ENCODE measurements around the gene HBA1. TPM values are rescaled to one million over a fixed set of nuclear protein-coding genes. Genes with fewer than 3 reads are reported as not detected.
A peak's percentile ranks its signal among the peaks of the same experiment; 100 is the strongest.
"Not testable (repeated sequence)": the region's sequence is repeated elsewhere in the genome, so short reads cannot be mapped to it uniquely, and the experiment has no call there.

The HBA1 gene
- total and polyA plus RNA-seq, 2 of the 4 experiments (the other 2 are of a cell fraction): 0.21 TPM; not detected in 1

DNA sequence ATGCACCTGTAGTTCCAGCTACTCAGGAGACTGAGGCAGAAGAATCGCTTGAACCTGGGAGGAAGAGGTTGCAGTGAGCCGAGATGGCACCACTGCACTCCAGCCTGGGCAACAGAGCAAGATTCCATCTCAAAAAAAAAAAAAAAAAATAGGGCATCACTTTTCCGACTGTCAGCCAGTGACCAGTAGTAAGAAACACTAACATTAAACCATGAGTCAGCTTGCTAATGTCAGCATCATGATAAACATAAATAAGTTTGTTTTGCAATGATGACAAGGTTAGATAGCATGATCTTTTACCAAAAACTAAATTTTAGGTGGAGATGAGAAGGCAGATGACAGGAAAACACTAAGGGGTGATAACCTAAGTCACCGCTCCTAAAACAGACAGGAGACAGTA lies 32.9 kb downstream of the HBA1 start:
- intact Hi-C loops (cut with micrococcal nuclease); H3K4me3 ChIP-seq (ENCODE audit: insufficient read depth, low read depth, low read length); POLR2A ChIA-PET (ENCODE audit: unreplicated experiment); dilution Hi-C loops (cut with HindIII; ENCODE audit: low sequenced_read_pairs, unreplicated experiment); H3K9ac ChIP-seq (ENCODE audit: low read depth, low read length); H3K27ac ChIP-seq (ENCODE audit: insufficient read depth, low read length); H3K4ac ChIP-seq (ENCODE audit: low read depth, low read length); H3K18ac ChIP-seq (ENCODE audit: low read depth, low read length); H2AK5ac ChIP-seq (ENCODE audit: low read depth, low read length); H4K91ac ChIP-seq (ENCODE audit: insufficient read depth, low read depth, low read length); H3K9me1 ChIP-seq (ENCODE audit: insufficient read depth, low read length); H2BK120ac ChIP-seq (ENCODE audit: low read depth, low read length); H2AK9ac ChIP-seq (replicated peaks; ENCODE audit: low read depth, low read length, poor library complexity); H3K27me3 ChIP-seq (ENCODE audit: control insufficient read depth, insufficient read depth, low read length); H2BK20ac ChIP-seq (ENCODE audit: low read depth, low read length); H4K8ac ChIP-seq (ENCODE audit: low read depth in 2 of 2, low read length in 2 of 2); H3K23ac ChIP-seq (ENCODE audit: low read depth, low read length); H2AFZ ChIP-seq (replicated peaks; ENCODE audit: low read length, poor library complexity); BruUV-seq (replicated peaks); H2BK5ac ChIP-seq (ENCODE audit: low read depth, low read length, poor library complexity, severe bottlenecking); H3K4me1 ChIP-seq (ENCODE audit: control insufficient read depth, insufficient read depth, low read length); H2BK15ac ChIP-seq (ENCODE audit: low read depth, low read length); H3K9me3 ChIP-seq (ENCODE audit: control insufficient read depth, insufficient read depth, low read length); H3K4me2 ChIP-seq (ENCODE audit: low read depth, low read length); H4K5ac ChIP-seq (ENCODE audit: low read depth, low read length); H3K56ac ChIP-seq (ENCODE audit: extremely low read depth, insufficient read depth, low read length); in situ Hi-C loops (cut with MboI; ENCODE audit: low sequenced_read_pairs); H3K14ac ChIP-seq (replicated peaks; ENCODE audit: low read depth, low read length): not testable (repeated sequence)
- CTCF ChIA-PET: interaction anchor here (0.6 kb wide), 1 partner anchor 59 kb away, joined by 4 read pairs; no protein-coding TSS in a partner anchor
- Histone ChIP-seq H3K79me1 (ENCODE audit: low read depth in 1 of 2, low read length in 2 of 2) (peaks cover 42 to 81% of the 10 kb centered on the region in 2 experiments), H4K20me1 (ENCODE audit: insufficient read depth, low read length) (peaks cover 65% of the 10 kb centered on the region), H3K36me3 (ENCODE audit: control insufficient read depth, insufficient read depth, low read length) (peaks cover 56% of the 10 kb centered on the region)
- peak; percentile 58 for ATAC-seq (ENCODE audit: low read depth)
- peak; percentile 21; the same call in 1 of the 2 replicates for TF ChIP-seq CEBPB (IDR thresholded peaks at IDR 0.05; ENCODE audit: low read depth, low read length)
- no CpG with 5 or more reads among the region's 4 CpGs for WGBS, 2 experiments (ENCODE audit: extremely low coverage in 2 of 2, insufficient read length in 1 of 2)
- DNase-seq: peak; percentile 15

DNA sequence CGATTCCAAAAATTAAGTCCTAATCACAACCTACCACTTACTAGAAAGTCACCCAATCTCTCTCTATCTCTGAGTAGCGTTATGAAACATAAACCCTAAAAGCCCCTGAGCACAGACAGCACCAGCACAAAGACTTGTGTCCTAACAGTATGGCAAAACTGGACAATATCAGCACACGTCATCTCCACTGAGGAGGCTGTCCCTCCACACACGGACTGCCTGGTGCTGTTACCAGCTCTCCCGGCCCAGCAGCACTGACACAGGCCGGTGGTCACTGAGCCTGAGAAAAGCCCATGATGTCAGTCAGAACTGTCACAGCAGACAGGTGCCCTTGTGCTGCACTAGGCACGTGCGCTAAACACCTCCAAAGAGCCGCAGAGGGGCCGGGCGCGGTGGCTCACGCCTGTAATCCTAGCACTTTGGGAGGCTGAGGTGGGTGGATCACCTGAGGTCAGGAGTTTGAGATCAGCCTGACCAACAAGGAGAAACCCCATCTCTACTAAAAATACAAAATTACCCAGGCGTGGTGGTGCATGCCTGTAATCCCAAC lies 35.2 kb downstream of the HBA1 start:
- peaks cover 50% of the 10 kb centered on the region for H3K36me3 ChIP-seq (ENCODE audit: control insufficient read depth, insufficient read depth, low read length)
- H4K8ac ChIP-seq (ENCODE audit: low read depth in 2 of 2, low read length in 2 of 2); H3K9ac ChIP-seq (ENCODE audit: low read depth, low read length); DNase-seq; H4K5ac ChIP-seq (ENCODE audit: low read depth, low read length); H2BK15ac ChIP-seq (ENCODE audit: low read depth, low read length); H2AFZ ChIP-seq (replicated peaks; ENCODE audit: low read length, poor library complexity); ATAC-seq (ENCODE audit: low read depth); dilution Hi-C loops (cut with HindIII; ENCODE audit: low sequenced_read_pairs, unreplicated experiment); H3K23ac ChIP-seq (ENCODE audit: low read depth, low read length); H3K4me3 ChIP-seq (ENCODE audit: insufficient read depth, low read depth, low read length); H3K27me3 ChIP-seq (ENCODE audit: control insufficient read depth, insufficient read depth, low read length); H3K18ac ChIP-seq (ENCODE audit: low read depth, low read length); POLR2A ChIA-PET (ENCODE audit: unreplicated experiment); H2BK120ac ChIP-seq (ENCODE audit: low read depth, low read length); H4K91ac ChIP-seq (ENCODE audit: insufficient read depth, low read depth, low read length); H3K9me1 ChIP-seq (ENCODE audit: insufficient read depth, low read length); H3K14ac ChIP-seq (replicated peaks; ENCODE audit: low read depth, low read length); H3K56ac ChIP-seq (ENCODE audit: extremely low read depth, insufficient read depth, low read length); BruUV-seq (replicated peaks); H3K4ac ChIP-seq (ENCODE audit: low read depth, low read length); H2AK9ac ChIP-seq (replicated peaks; ENCODE audit: low read depth, low read length, poor library complexity); in situ Hi-C loops (cut with MboI; ENCODE audit: low sequenced_read_pairs); intact Hi-C loops (cut with micrococcal nuclease); H3K9me3 ChIP-seq (ENCODE audit: control insufficient read depth, insufficient read depth, low read length); H3K27ac ChIP-seq (ENCODE audit: insufficient read depth, low read length); H2BK20ac ChIP-seq (ENCODE audit: low read depth, low read length); H3K4me2 ChIP-seq (ENCODE audit: low read depth, low read length); H2BK5ac ChIP-seq (ENCODE audit: low read depth, low read length, poor library complexity, severe bottlenecking); H3K4me1 ChIP-seq (ENCODE audit: control insufficient read depth, insufficient read depth, low read length); H2AK5ac ChIP-seq (ENCODE audit: low read depth, low read length): not testable (repeated sequence)
- 91% methylated on average over 4 of the region's 14 CpGs; no CpG with 5 or more reads in 1 of the 2 experiments for WGBS, 2 experiments (ENCODE audit: extremely low coverage in 2 of 2, insufficient read length in 1 of 2)
- H3K79me1 ChIP-seq (ENCODE audit: low read depth in 1 of 2, low read length in 2 of 2): peaks cover 34 to 80% of the 10 kb centered on the region in 2 experiments
- CTCF ChIA-PET: interaction anchor here (0.6 kb wide), 1 partner anchor 13 kb away, joined by 5 read pairs; no protein-coding TSS in a partner anchor
- peaks cover 83% of the 10 kb centered on the region for H4K20me1 ChIP-seq (ENCODE audit: insufficient read depth, low read length)
